Activated B cell treated with CpG ODN at 0.5 μM for 24 hours (primary cell): ENCODE results near the gene SUFU. TPM values are rescaled to one million over a fixed set of nuclear protein-coding genes. Genes with fewer than 3 reads are reported as not detected.

Experiments used
- ATAC-seq: fragments of 200-7000 bp; cut with Tn5 transposase; one replicate; pipeline ENCODE4 v1.10.0; 2021; ENCODE audit warnings: low read depth, mild to moderate bottlenecking, moderate library complexity
- CTCF ChIA-PET: fragments of 350-600 bp; sonication (Branson Sonifier 250); formaldehyde crosslinking; loops from one replicate; lab custom pipeline; 2021; ENCODE audit warnings: antibody characterized with exemption; lab: Charles Lee
- POLR2A ChIA-PET: fragments of 350-600 bp; sonication (Branson Sonifier 250); formaldehyde crosslinking; loops from one replicate; lab custom pipeline; 2021; ENCODE audit warnings: antibody characterized with exemption; lab: Charles Lee
- DNase-seq: peaks from one replicate; pipeline ENCODE4 v3.0.0; 2022
- H3K27ac Mint-ChIP-seq: one replicate; pipeline ENCODE4 v1.8.0; 2020; ENCODE audit warnings: mixed read lengths
- H3K27me3 Mint-ChIP-seq: one replicate; pipeline ENCODE4 v1.8.0; 2021; ENCODE audit warnings: mixed read lengths
- H3K36me3 Mint-ChIP-seq: one replicate; pipeline ENCODE4 v1.8.0; 2021; ENCODE audit warnings: low read depth, mixed read lengths
- H3K4me1 Mint-ChIP-seq: one replicate; pipeline ENCODE4 v1.8.0; 2021; ENCODE audit warnings: mixed read lengths
- H3K4me3 Mint-ChIP-seq: one replicate; pipeline ENCODE4 v1.8.0; 2020; ENCODE audit warnings: mild to moderate bottlenecking, mixed read lengths
- H3K9me3 Mint-ChIP-seq: one replicate; pipeline ENCODE4 v1.8.0; 2020; ENCODE audit warnings: mixed read lengths
- CTCF ChIP-seq: fragments of 200-600 bp; IDR thresholded peaks from one replicate; pipeline ENCODE4 v1.8.0; 2022; ENCODE audit warnings: antibody characterized with exemption, mild to moderate bottlenecking
- intact Hi-C: fragments of 100-400 bp; cut with micrococcal nuclease; formaldehyde crosslinking; loops from one replicate; pipeline ENCODE4 v1.15.1; 2024
- total RNA-seq: library from RNA; stranded (reverse); gene quantifications from 2 replicates; pipeline ENCODE4 v1.2.3, GENCODE V29; 2022

The SUFU gene
- total RNA-seq, 1 donor from 2014 or later: 7.4 TPM

GRCh38 chr10:102613785-102614184 is 110.0 kb downstream of the SUFU start:
- H3K27ac Mint-ChIP-seq: no peak overlapping the region
- peaks cover 29% of the 10 kb centered on the region for H3K36me3 Mint-ChIP-seq
- TF ChIP-seq CTCF: no peak
- no peaks in the 10 kb centered on the region for H3K27me3 Mint-ChIP-seq
- intact Hi-C loops: no loop called here
- no peak for DNase-seq
- no peak overlapping the region for H3K4me3 Mint-ChIP-seq
- ChIA-PET POLR2A (no interaction called here), CTCF (no interaction called here)
- peaks cover 3% of the 10 kb centered on the region for H3K4me1 Mint-ChIP-seq
- no peaks in the 10 kb centered on the region for H3K9me3 Mint-ChIP-seq
- no peak for ATAC-seq

- no peak overlapping the region for H3K4me3 Mint-ChIP-seq
- H3K27me3 Mint-ChIP-seq: no peaks in the 10 kb centered on the region
- intact Hi-C loops: no loop called here
Measured at GRCh38 chr10:102614888-102615287, 111.1 kb downstream of the SUFU start.

GRCh38 chr10:102615361-102615760 is 111.6 kb downstream of the SUFU start:
- H3K27me3 Mint-ChIP-seq: no peaks in the 10 kb centered on the region
- no peak for TF ChIP-seq CTCF
- no peaks in the 10 kb centered on the region for H3K9me3 Mint-ChIP-seq
- intact Hi-C loops: no loop called here
- DNase-seq: no peak
- peaks cover 3% of the 10 kb centered on the region for H3K4me1 Mint-ChIP-seq
- CTCF ChIA-PET: interaction anchor here (1.0 kb wide), 1 partner anchor 63 kb away, joined by 3 read pairs; no protein-coding TSS in a partner anchor
- no peak overlapping the region for H3K4me3 Mint-ChIP-seq
- H3K36me3 Mint-ChIP-seq: peaks cover 34% of the 10 kb centered on the region
- no peak for ATAC-seq
- POLR2A ChIA-PET: interaction anchor here (0.9 kb wide), 1 partner anchor 30 kb away, joined by 4 read pairs; no protein-coding TSS in a partner anchor
- H3K27ac Mint-ChIP-seq: no peak overlapping the region

More at GRCh38 chr10:102614888-102615287, 111.1 kb downstream of the SUFU start:
- DNase-seq (no peak), ATAC-seq (no peak)
- Mint-ChIP-seq H3K36me3 (peaks cover 34% of the 10 kb centered on the region), H3K27ac (no peak overlapping the region), H3K4me1 (peaks cover 3% of the 10 kb centered on the region), H3K9me3 (no peaks in the 10 kb centered on the region)
- ChIA-PET CTCF (interaction anchor here (1.0 kb wide), 1 partner anchor 64 kb away, joined by 3 read pairs; no protein-coding TSS in a partner anchor), POLR2A (interaction anchor here (0.7 kb wide), 1 partner anchor 112 kb away, joined by 3 read pairs; no protein-coding TSS in a partner anchor)
- TF ChIP-seq CTCF: no peak

DNA sequence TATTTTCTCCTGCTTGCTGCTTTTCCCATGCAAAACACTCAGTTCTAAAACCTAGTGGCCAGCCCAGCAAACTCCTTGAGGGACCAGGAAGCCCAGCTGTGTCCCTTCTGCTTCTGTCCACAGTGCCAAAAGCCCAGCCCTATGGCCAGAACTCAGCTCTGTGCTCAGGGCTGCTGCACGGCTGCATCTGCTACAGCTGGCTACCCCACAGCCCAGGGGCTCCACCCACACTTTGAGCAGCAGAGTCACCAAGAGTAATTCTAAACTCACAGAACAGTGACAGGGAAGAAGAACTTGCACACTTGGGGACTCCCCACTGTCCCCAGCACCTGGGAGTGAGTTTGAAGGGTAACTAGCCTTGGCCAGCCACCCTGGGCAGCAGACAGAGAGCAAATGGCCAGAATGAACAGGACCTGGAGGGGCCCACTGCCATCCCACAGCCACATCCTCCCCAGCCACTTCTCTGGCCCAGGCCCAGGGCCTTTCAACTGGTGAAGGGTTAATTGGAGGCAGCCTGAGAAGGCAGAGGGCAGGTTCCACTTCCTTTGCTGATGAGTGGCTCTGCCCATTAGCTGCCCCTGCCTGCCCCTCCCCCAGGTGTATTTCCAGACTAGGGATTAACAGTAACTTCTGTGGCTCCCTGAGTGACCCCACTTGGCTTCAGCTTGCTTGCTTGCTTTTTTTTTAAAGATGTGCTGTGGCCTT is 112.4 kb downstream of the SUFU start:
- intact Hi-C loops: no loop called here
- no peaks in the 10 kb centered on the region for H3K27me3 Mint-ChIP-seq
- H3K4me1 Mint-ChIP-seq: peaks cover 3% of the 10 kb centered on the region
- H3K9me3 Mint-ChIP-seq: no peaks in the 10 kb centered on the region
- no peak overlapping the region for H3K27ac Mint-ChIP-seq
- peak; percentile 68 for ATAC-seq
- POLR2A ChIA-PET: interaction anchor here (0.9 kb wide), 1 partner anchor 29 kb away, joined by 4 read pairs; no protein-coding TSS in a partner anchor
- H3K36me3 Mint-ChIP-seq: peaks cover 31% of the 10 kb centered on the region
- CTCF ChIA-PET: no interaction called here
- DNase-seq: no peak
- no peak overlapping the region for H3K4me3 Mint-ChIP-seq
- no peak for TF ChIP-seq CTCF

DNA sequence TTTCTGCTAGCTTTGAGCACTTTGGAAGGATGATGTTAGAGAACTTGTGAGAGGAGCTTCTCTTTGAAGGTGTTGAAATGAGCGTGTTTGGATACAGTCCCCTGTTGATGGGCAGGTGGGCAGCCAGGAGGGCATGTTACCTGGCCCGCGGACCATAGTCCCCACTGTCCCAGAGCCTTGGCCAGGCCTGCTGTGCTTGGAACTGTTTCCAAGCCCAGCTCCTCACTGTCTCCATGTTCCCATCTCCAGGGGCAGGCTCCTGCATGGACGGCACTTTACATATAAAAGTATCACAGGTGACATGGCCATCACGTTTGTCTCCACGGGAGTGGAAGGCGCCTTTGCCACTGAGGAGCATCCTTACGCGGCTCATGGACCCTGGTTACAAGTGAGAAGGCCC is 113.3 kb downstream of the SUFU start:
- H3K9me3 Mint-ChIP-seq: no peaks in the 10 kb centered on the region
- DNase-seq (no peak), ATAC-seq (no peak)
- intact Hi-C loops: no loop called here
- H3K4me3 Mint-ChIP-seq: no peak overlapping the region
- H3K27me3 Mint-ChIP-seq: no peaks in the 10 kb centered on the region
- ChIA-PET POLR2A (no interaction called here), CTCF (no interaction called here)
- peaks cover 31% of the 10 kb centered on the region for H3K36me3 Mint-ChIP-seq
- no peak for TF ChIP-seq CTCF
- H3K4me1 Mint-ChIP-seq: peaks cover 3% of the 10 kb centered on the region
- H3K27ac Mint-ChIP-seq: no peak overlapping the region
